ENCODE measurements around the gene C10orf67.

The C10orf67 gene

GRCh38 chr10:23330948-23331347 lies 13.6 kb downstream of the C10orf67 start:
- H3K27me3 ChIP-seq = peaks cover 7% of the 10 kb centered on the region
- no peak overlapping the region for H3K27ac ChIP-seq
- H3K4me3 ChIP-seq (ENCODE audit: low read depth in 1 of 2, low read length in 1 of 2) = no peak overlapping the region
- H3K36me3 ChIP-seq = no peaks in the 10 kb centered on the region
- H3K9me3 ChIP-seq = no peaks in the 10 kb centered on the region
- H3K4me1 ChIP-seq (ENCODE audit: control insufficient read depth in 1 of 2, insufficient read depth in 1 of 2, low read depth in 1 of 2, low read length in 1 of 2) = peaks cover 0 to 3% of the 10 kb centered on the region in 2 experiments
- TF ChIP-seq CTCF (IDR thresholded peaks at IDR 0.05) = no peak

- H3K4me1 ChIP-seq (ENCODE audit: control insufficient read depth in 1 of 2, insufficient read depth in 1 of 2, low read depth in 1 of 2, low read length in 1 of 2) = no peaks in the 10 kb centered on the region
- no peaks in the 10 kb centered on the region for H3K9me3 ChIP-seq
- H3K36me3 ChIP-seq = no peaks in the 10 kb centered on the region
- no peak overlapping the region for H3K4me3 ChIP-seq (ENCODE audit: low read depth in 1 of 2, low read length in 1 of 2)
- no peak for TF ChIP-seq CTCF (IDR thresholded peaks at IDR 0.05)
- H3K27me3 ChIP-seq = peaks cover 21% of the 10 kb centered on the region
- no peak overlapping the region for H3K27ac ChIP-seq
These were observed 17.9 kb downstream of the C10orf67 start for GRCh38 chr10:23326544-23327307.

- Histone ChIP-seq H3K4me3 (ENCODE audit: low read depth in 1 of 2, low read length in 1 of 2) (no peak overlapping the region), H3K4me1 (ENCODE audit: control insufficient read depth in 1 of 2, insufficient read depth in 1 of 2, low read depth in 1 of 2, low read length in 1 of 2) (no peaks in the 10 kb centered on the region), H3K9me3 (no peaks in the 10 kb centered on the region), H3K27me3 (peaks cover 21% of the 10 kb centered on the region), H3K36me3 (no peaks in the 10 kb centered on the region), H3K27ac (no peak overlapping the region)
- TF ChIP-seq CTCF (IDR thresholded peaks at IDR 0.05) = no peak
These were observed 19.5 kb downstream of the C10orf67 start for GRCh38 chr10:23325132-23325531.

DNA sequence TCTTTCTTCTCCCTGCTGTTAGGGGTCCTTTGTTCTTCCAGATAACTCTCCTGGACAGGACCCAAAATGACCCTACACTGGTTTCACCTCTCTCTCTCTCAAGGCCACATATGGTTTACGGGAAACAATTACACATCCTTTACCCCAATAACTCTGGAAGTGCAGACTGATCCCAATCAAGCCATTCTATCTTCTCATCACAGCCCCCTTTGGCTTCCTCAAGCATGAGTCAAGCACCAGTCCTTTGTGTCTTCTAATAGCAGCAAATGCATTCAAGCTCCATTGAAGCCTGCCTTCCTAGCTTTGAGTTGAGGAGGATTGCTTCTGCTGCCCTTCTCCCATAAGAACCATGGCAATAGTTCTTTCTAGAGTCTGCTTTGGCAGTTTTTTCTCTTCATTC lies 20.2 kb downstream of the C10orf67 start:
- Histone ChIP-seq H3K4me1 (ENCODE audit: control insufficient read depth in 1 of 2, insufficient read depth in 1 of 2, low read depth in 1 of 2, low read length in 1 of 2) (no peaks in the 10 kb centered on the region), H3K4me3 (ENCODE audit: low read depth in 1 of 2, low read length in 1 of 2) (no peak overlapping the region), H3K27me3 (peaks cover 21% of the 10 kb centered on the region), H3K9me3 (no peaks in the 10 kb centered on the region), H3K27ac (no peak overlapping the region), H3K36me3 (no peaks in the 10 kb centered on the region)
- TF ChIP-seq CTCF (IDR thresholded peaks at IDR 0.05) = no peak

- Histone ChIP-seq H3K4me1 (ENCODE audit: control insufficient read depth in 1 of 2, insufficient read depth in 1 of 2, low read depth in 1 of 2, low read length in 1 of 2) (no peaks in the 10 kb centered on the region), H3K27me3 (peaks cover 21% of the 10 kb centered on the region), H3K36me3 (no peaks in the 10 kb centered on the region), H3K4me3 (ENCODE audit: low read depth in 1 of 2, low read length in 1 of 2) (no peak overlapping the region), H3K27ac (no peak overlapping the region), H3K9me3 (no peaks in the 10 kb centered on the region)
- TF ChIP-seq CTCF (IDR thresholded peaks at IDR 0.05) = no peak
These were observed 22.5 kb downstream of the C10orf67 start for GRCh38 chr10:23322082-23322481.

All from neutrophil (primary cell).